BLaER1 (cell line): Measurements from ENCODE around the gene AOC3.
"Not testable (repeated sequence)": the region's sequence is repeated elsewhere in the genome, so short reads cannot be mapped to it uniquely, and the experiment has no call there.

Source experiments
- H3K27ac ChIP-seq: shearing (Covaris generic); formaldehyde crosslinking; 2 replicates; pipeline ENCODE4 v1.8.1; 2022
- H3K27me3 ChIP-seq: shearing (Covaris generic); formaldehyde crosslinking; 2 replicates; pipeline ENCODE4 v1.8.1; 2022
- H3K36me3 ChIP-seq: shearing (Covaris generic); formaldehyde crosslinking; 2 replicates; pipeline ENCODE4 v1.8.1; 2022
- H3K4me1 ChIP-seq: shearing (Covaris generic); formaldehyde crosslinking; 2 replicates; pipeline ENCODE4 v1.8.1; 2022
- H3K4me2 ChIP-seq: shearing (Covaris generic); formaldehyde crosslinking; 2 replicates; pipeline ENCODE4 v1.8.1; 2022
- H3K4me3 ChIP-seq: shearing (Covaris generic); formaldehyde crosslinking; 2 replicates; pipeline ENCODE4 v1.8.1; 2022
- H3K9ac ChIP-seq: shearing (Covaris generic); formaldehyde crosslinking; 2 replicates; pipeline ENCODE4 v1.8.1; 2022
- H3K9me3 ChIP-seq: shearing (Covaris generic); formaldehyde crosslinking; 2 replicates; pipeline ENCODE4 v1.8.1; 2022
- H4K20me1 ChIP-seq: shearing (Covaris generic); formaldehyde crosslinking; 2 replicates; pipeline ENCODE4 v1.8.1; 2022
- Cebpa-rat ChIP-seq: shearing (Covaris generic); IDR thresholded peaks from 2 replicates; pipeline ENCODE4 v1.8.1; 2022

AOC3 gene

DNA sequence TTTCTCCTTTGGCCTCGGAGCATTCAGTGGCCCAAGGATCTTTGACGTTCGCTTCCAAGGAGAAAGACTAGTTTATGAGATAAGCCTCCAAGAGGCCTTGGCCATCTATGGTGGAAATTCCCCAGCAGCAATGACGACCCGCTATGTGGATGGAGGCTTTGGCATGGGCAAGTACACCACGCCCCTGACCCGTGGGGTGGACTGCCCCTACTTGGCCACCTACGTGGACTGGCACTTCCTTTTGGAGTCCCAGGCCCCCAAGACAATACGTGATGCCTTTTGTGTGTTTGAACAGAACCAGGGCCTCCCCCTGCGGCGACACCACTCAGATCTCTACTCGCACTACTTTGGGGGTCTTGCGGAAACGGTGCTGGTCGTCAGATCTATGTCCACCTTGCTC is 1.4 kb downstream of the AOC3 start:
- H3K27ac ChIP-seq: no peak overlapping the region
- peaks cover under 1% of the 10 kb centered on the region for H4K20me1 ChIP-seq
- 0 out of 2 replicates have a peak, but pooled peaks cover 7% of the 10 kb centered on the region for H3K4me1 ChIP-seq
- no peaks in the 10 kb centered on the region for H3K9me3 ChIP-seq
- no peak for TF ChIP-seq Cebpa-rat
- H3K4me3 ChIP-seq: no peak overlapping the region
- no peak overlapping the region for H3K9ac ChIP-seq
- no peak overlapping the region for H3K4me2 ChIP-seq
- H3K27me3 ChIP-seq: no peaks in the 10 kb centered on the region
- H3K36me3 ChIP-seq: no peaks in the 10 kb centered on the region

GRCh38 chr17:42853004-42853403 is 2.0 kb downstream of the AOC3 start:
- Histone ChIP-seq H3K4me2 (no peak overlapping the region), H3K9me3 (no peaks in the 10 kb centered on the region), H3K4me3 (no peak overlapping the region), H3K27ac (no peak overlapping the region), H3K4me1 (0 out of 2 replicates have a peak, but pooled peaks cover 7% of the 10 kb centered on the region), H3K27me3 (no peaks in the 10 kb centered on the region), H3K36me3 (no peaks in the 10 kb centered on the region), H4K20me1 (no peaks in the 10 kb centered on the region), H3K9ac (no peak overlapping the region)
- no peak for TF ChIP-seq Cebpa-rat

DNA sequence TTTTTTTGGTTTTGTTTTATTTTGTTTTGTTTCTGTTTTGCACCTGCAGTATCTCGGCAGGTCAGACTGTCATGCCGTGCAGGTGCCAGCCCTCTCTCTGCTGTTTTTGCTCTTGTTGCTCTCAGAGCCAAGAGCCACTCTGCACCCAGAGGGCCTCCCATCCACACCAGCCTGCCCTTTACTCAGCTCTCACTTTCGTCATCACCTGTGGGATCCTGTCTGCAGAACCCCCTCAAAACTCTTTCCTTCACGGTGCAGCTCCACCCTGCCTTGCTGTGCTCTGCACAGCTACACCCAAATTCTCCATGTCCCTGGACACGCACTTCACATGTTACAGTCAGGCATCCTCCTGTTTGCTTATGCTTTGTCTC is 2.6 kb downstream of the AOC3 start:
- no peak overlapping the region for H3K4me3 ChIP-seq
- H3K27me3 ChIP-seq: no peaks in the 10 kb centered on the region
- H3K36me3 ChIP-seq: no peaks in the 10 kb centered on the region
- no peak overlapping the region for H3K4me2 ChIP-seq
- TF ChIP-seq Cebpa-rat: no peak
- H3K9ac ChIP-seq: no peak overlapping the region
- no peaks in the 10 kb centered on the region for H4K20me1 ChIP-seq
- H3K4me1 ChIP-seq: 0 out of 2 replicates have a peak, but pooled peaks cover 7% of the 10 kb centered on the region
- no peaks in the 10 kb centered on the region for H3K9me3 ChIP-seq
- no peak overlapping the region for H3K27ac ChIP-seq

DNA sequence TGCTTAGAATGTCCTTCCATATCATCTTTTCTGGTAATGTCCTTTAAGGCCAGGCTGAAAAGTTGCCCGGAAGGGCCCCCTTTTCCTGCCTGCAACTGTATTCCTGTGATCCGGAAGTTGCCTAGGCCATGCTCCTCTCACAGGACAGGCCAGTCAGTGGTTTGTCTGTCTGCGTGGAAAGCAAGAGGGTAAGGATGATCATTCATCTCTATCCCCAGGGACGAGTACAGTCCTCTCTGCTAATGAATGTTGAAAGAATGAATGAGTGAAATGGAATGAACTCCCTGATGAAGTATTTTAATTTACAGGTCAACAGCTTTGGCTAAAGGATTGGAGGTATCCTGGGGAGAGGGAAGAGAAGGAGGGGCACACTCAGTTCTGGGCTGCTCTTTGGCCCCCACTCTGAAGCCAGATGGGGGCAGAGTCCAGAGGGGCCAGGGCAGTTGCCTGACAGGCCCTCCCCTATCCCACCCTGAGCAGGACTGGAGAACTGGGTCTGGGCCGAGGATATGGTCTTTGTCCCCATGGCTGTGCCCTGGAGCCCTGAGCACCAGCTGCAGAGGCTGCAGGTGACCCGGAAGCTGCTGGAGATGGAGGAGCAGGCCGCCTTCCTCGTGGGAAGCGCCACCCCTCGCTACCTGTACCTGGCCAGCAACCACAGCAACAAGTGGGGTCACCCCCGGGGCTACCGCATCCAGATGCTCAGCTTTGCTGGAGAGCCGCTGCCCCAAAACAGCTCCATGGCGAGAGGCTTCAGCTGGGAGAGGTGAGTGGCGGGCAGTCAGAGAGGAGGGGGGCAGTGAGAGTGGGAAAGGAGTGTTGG is 3.2 kb downstream of the AOC3 start:
- H3K27me3 ChIP-seq: no peaks in the 10 kb centered on the region
- TF ChIP-seq Cebpa-rat: no peak
- H3K4me3 ChIP-seq: no peak overlapping the region
- no peaks in the 10 kb centered on the region for H3K9me3 ChIP-seq
- no peak overlapping the region for H3K4me2 ChIP-seq
- no peaks in the 10 kb centered on the region for H4K20me1 ChIP-seq
- H3K9ac ChIP-seq: no peak overlapping the region
- H3K4me1 ChIP-seq: 0 out of 2 replicates have a peak, but pooled peaks cover 7% of the 10 kb centered on the region
- no peak overlapping the region for H3K27ac ChIP-seq
- H3K36me3 ChIP-seq: no peaks in the 10 kb centered on the region

- H3K27ac ChIP-seq: no peak overlapping the region
- no peaks in the 10 kb centered on the region for H3K27me3 ChIP-seq
- TF ChIP-seq Cebpa-rat: no peak
- H4K20me1 ChIP-seq: no peaks in the 10 kb centered on the region
- H3K9ac ChIP-seq: no peak overlapping the region
- H3K36me3 ChIP-seq: no peaks in the 10 kb centered on the region
- H3K9me3 ChIP-seq: no peaks in the 10 kb centered on the region
- H3K4me1 ChIP-seq: no peaks in the 10 kb centered on the region
- H3K4me3 ChIP-seq: no peak overlapping the region
- no peak overlapping the region for H3K4me2 ChIP-seq
Observed at GRCh38 chr17:42855048-42855596, 4.1 kb downstream of the AOC3 start.

DNA sequence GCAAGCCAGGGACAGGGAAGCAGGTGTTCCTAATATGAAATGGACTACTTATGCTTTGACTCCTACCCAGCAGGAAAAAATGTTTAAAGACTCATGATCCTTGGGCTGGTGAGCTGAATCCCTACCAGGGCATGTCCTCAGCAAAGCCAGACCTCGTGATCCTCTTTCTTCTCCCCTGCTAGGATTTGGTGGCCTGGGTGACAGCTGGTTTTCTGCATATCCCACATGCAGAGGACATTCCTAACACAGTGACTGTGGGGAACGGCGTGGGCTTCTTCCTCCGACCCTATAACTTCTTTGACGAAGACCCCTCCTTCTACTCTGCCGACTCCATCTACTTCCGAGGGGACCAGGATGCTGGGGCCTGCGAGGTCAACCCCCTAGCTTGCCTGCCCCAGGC is 5.1 kb downstream of the AOC3 start:
- not testable (repeated sequence) for H3K9ac ChIP-seq, H3K9me3 ChIP-seq, H4K20me1 ChIP-seq, H3K4me3 ChIP-seq, H3K4me1 ChIP-seq, H3K27ac ChIP-seq, H3K27me3 ChIP-seq, H3K36me3 ChIP-seq, H3K4me2 ChIP-seq

DNA sequence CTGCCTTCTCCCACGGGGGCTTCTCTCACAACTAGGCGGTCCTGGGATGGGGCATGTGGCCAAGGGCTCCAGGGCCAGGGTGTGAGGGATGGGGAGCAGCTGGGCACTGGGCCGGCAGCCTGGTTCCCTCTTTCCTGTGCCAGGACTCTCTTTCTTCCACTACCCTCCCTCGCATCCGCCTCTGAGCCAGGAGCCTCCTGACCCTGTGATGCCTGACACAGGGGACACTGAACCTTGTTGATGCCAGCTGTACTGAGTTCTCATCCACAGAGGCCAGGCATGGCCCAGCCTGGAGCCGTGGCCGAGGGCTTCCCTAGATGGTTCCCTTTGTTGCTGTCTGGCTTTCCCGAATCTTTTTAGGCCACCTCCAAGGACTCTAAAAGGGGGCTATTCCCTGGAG is 5.5 kb downstream of the AOC3 start:
- not testable (repeated sequence) for H3K27ac ChIP-seq, H3K9me3 ChIP-seq, H3K4me1 ChIP-seq, H3K9ac ChIP-seq, H3K36me3 ChIP-seq, H3K4me2 ChIP-seq, H3K4me3 ChIP-seq, H3K27me3 ChIP-seq, H4K20me1 ChIP-seq

GRCh38 chr17:42857389-42857788 is 6.4 kb downstream of the AOC3 start:
- no peak overlapping the region for H3K9ac ChIP-seq
- H3K4me2 ChIP-seq: no peak overlapping the region
- no peaks in the 10 kb centered on the region for H3K9me3 ChIP-seq
- no peaks in the 10 kb centered on the region for H4K20me1 ChIP-seq
- no peaks in the 10 kb centered on the region for H3K27me3 ChIP-seq
- no peaks in the 10 kb centered on the region for H3K4me1 ChIP-seq
- H3K4me3 ChIP-seq: no peak overlapping the region
- no peak overlapping the region for H3K27ac ChIP-seq
- no peaks in the 10 kb centered on the region for H3K36me3 ChIP-seq
- no peak for TF ChIP-seq Cebpa-rat

- no peak overlapping the region for H3K27ac ChIP-seq
- no peak for TF ChIP-seq Cebpa-rat
- no peaks in the 10 kb centered on the region for H4K20me1 ChIP-seq
- no peaks in the 10 kb centered on the region for H3K36me3 ChIP-seq
- H3K4me1 ChIP-seq: no peaks in the 10 kb centered on the region
- H3K4me2 ChIP-seq: no peak overlapping the region
- H3K4me3 ChIP-seq: no peak overlapping the region
- H3K9ac ChIP-seq: no peak overlapping the region
- no peaks in the 10 kb centered on the region for H3K27me3 ChIP-seq
- peaks cover 9% of the 10 kb centered on the region for H3K9me3 ChIP-seq
Observed at GRCh38 chr17:42865638-42866094, 14.7 kb downstream of the AOC3 start.

- TF ChIP-seq Cebpa-rat: no peak
- Histone ChIP-seq H3K4me2 (no peak overlapping the region), H3K9ac (no peak overlapping the region), H3K36me3 (no peaks in the 10 kb centered on the region), H4K20me1 (no peaks in the 10 kb centered on the region), H3K4me1 (no peaks in the 10 kb centered on the region), H3K9me3 (peaks cover 15% of the 10 kb centered on the region), H3K27ac (no peak overlapping the region), H3K4me3 (no peak overlapping the region), H3K27me3 (no peaks in the 10 kb centered on the region)
Observed at GRCh38 chr17:42866216-42866615, 15.2 kb downstream of the AOC3 start.
